GM23248 (cell line): Measurements from ENCODE around the gene MED28.

Experiments used
- EZH2 ChIP-seq: fragments of 200-600 bp; sonication (generic); IDR thresholded peaks from 2 replicates; pipeline ENCODE4 v1.6.1; 2018; ENCODE audit warnings: antibody characterized with exemption, mild to moderate bottlenecking; ENCODE audit not compliant: insufficient read depth, poor library complexity, severe bottlenecking
- EZH2phosphoT487 ChIP-seq: fragments of 200-600 bp; sonication (generic); IDR thresholded peaks from 2 replicates; pipeline ENCODE4 v1.6.1; 2018; ENCODE audit warnings: antibody characterized with exemption, moderate library complexity, mild to moderate bottlenecking, low read depth; ENCODE audit not compliant: insufficient read depth

- TF ChIP-seq EZH2phosphoT487 = no peak
- TF ChIP-seq EZH2 = no peak
These were observed 29.8 kb upstream of the MED28 start for GRCh38 chr4:17584521-17585213.
